Left renal cortex interstitium (tissue), 4 donors: ENCODE data around the gene SULT1C3. TPM values are rescaled to one million over a fixed set of nuclear protein-coding genes. Genes with fewer than 3 reads are reported as not detected.

ENCODE experiments used
- DNase-seq, 4 donors: peaks; one replicate each; pipeline ENCODE4 v3.0.0-alpha.2; 2013; ENCODE audit warnings: low read depth in 4 of 4, low spot score in 2 of 4, missing footprints in 1 of 4
- polyA plus RNA-seq, 4 donors: library from polyadenylated mRNA; unstranded; fragments of 120-200 nt; gene quantifications; one replicate each; pipeline ENCODE4 v1.2.1, GENCODE V29; 2013; ENCODE audit not compliant: insufficient read length in 4 of 4

The SULT1C3 gene
- polyA plus RNA-seq = under 1 TPM in 1 of 4 donors, not detected in 3; 0.17 TPM

GRCh38 chr2:108239786-108240185 is at the start of gene SULT1C3:
Gene SULT1C3 (plus strand): TSS chr2:108239968. CDS start chr2:108247195, 7,227 bp downstream.
- no peak for DNase-seq

- DNase-seq = no peak
Observed at GRCh38 chr2:108193251-108193650, 46.5 kb upstream of the SULT1C3 start.

- peak in 1 of 4 donors; percentile 19 for DNase-seq
Observed at GRCh38 chr2:108194409-108195132, 45.2 kb upstream of the SULT1C3 start.

GRCh38 chr2:108195133-108195439 is 44.7 kb upstream of the SULT1C3 start:
- no peak for DNase-seq

GRCh38 chr2:108199726-108200125 is 40.0 kb upstream of the SULT1C3 start:
- no peak for DNase-seq

- no peak for DNase-seq
Observed at GRCh38 chr2:108200569-108200968, 39.2 kb upstream of the SULT1C3 start.

- DNase-seq = no peak
Observed at GRCh38 chr2:108212671-108213070, 27.1 kb upstream of the SULT1C3 start.

GRCh38 chr2:108215794-108216211 is 24.0 kb upstream of the SULT1C3 start:
- no peak for DNase-seq

GRCh38 chr2:108217211-108217610 is 22.6 kb upstream of the SULT1C3 start:
- DNase-seq = no peak

- no peak for DNase-seq
Observed at GRCh38 chr2:108219688-108220087, 20.1 kb upstream of the SULT1C3 start.

- DNase-seq = no peak
Observed at GRCh38 chr2:108220191-108220590, 19.6 kb upstream of the SULT1C3 start.

- DNase-seq = no peak
Observed at GRCh38 chr2:108220942-108221541, 18.7 kb upstream of the SULT1C3 start.

GRCh38 chr2:108222261-108222660 is 17.5 kb upstream of the SULT1C3 start:
- no peak for DNase-seq

- no peak for DNase-seq
Observed at GRCh38 chr2:108223573-108223972, 16.2 kb upstream of the SULT1C3 start.

- no peak for DNase-seq
Observed at GRCh38 chr2:108224022-108224421, 15.7 kb upstream of the SULT1C3 start.

- no peak for DNase-seq
Observed at GRCh38 chr2:108226564-108226963, 13.2 kb upstream of the SULT1C3 start.

GRCh38 chr2:108228006-108228405 is 11.8 kb upstream of the SULT1C3 start:
- DNase-seq = no peak

GRCh38 chr2:108228537-108228936 is 11.2 kb upstream of the SULT1C3 start:
- DNase-seq = no peak

- DNase-seq = no peak
Observed at GRCh38 chr2:108229875-108230274, 9.9 kb upstream of the SULT1C3 start.

GRCh38 chr2:108235577-108235976 is 4.2 kb upstream of the SULT1C3 start:
- DNase-seq = no peak

- no peak for DNase-seq
Observed at GRCh38 chr2:108236676-108237335, 3.0 kb upstream of the SULT1C3 start.

GRCh38 chr2:108240966-108241365 is 1.2 kb downstream of the SULT1C3 start:
- no peak for DNase-seq
